Stimulated activated naive CD8-positive, alpha-beta T cell treated with anti-CD3 and anti-CD28 coated beads, Interleukin-15, Interleukin-2, amounts not matched to agents 100 U/mL and 50 U/mL, for 24 hours (primary cell): Measurements from ENCODE around the gene ASTL.
"Not testable (repeated sequence)": the region's sequence is repeated elsewhere in the genome, so short reads cannot be mapped to it uniquely, and the experiment has no call there.

Experiments used
- ATAC-seq: fragments of 150-1000 bp; cut with Tn5 transposase; one replicate; pipeline ENCODE4 v1.10.0; 2021
- DNase-seq: peaks from one replicate; pipeline ENCODE4 v3.0.0; 2021

ASTL gene

GRCh38 chr2:96099861-96100798 lies 38.2 kb downstream of the ASTL start:
- ATAC-seq (no peak), DNase-seq (peak; percentile 1)

GRCh38 chr2:96098900-96099590 lies 39.3 kb downstream of the ASTL start:
- no peak for ATAC-seq
- no peak for DNase-seq

- ATAC-seq (no peak), DNase-seq (no peak)
Observed at GRCh38 chr2:96097951-96098823, 40.1 kb downstream of the ASTL start.

GRCh38 chr2:96097441-96097840 lies 40.9 kb downstream of the ASTL start:
- no peak for DNase-seq

GRCh38 chr2:96095116-96095636 lies 43.1 kb downstream of the ASTL start:
- DNase-seq, result no peak
- ATAC-seq, result no peak

More at GRCh38 chr2:96097441-96097840, 40.9 kb downstream of the ASTL start:
- ATAC-seq, result no peak

GRCh38 chr2:96093528-96093927 lies 44.8 kb downstream of the ASTL start:
- ATAC-seq (no peak), DNase-seq (no peak)

GRCh38 chr2:96092951-96093350 lies 45.4 kb downstream of the ASTL start:
- DNase-seq (no peak), ATAC-seq (no peak)

GRCh38 chr2:96092573-96092877 lies 45.8 kb downstream of the ASTL start:
- DNase-seq (no peak), ATAC-seq (no peak)

GRCh38 chr2:96091711-96092572 lies 46.4 kb downstream of the ASTL start:
- no peak for ATAC-seq
- no peak for DNase-seq

- DNase-seq (no peak), ATAC-seq (no peak)
Observed at GRCh38 chr2:96091141-96091710, 47.1 kb downstream of the ASTL start.

- DNase-seq, result no peak
- ATAC-seq, result no peak
Observed at GRCh38 chr2:96090196-96090926, 47.9 kb downstream of the ASTL start.

GRCh38 chr2:96089356-96090195 lies 48.7 kb downstream of the ASTL start:
- ATAC-seq (no peak), DNase-seq (no peak)

GRCh38 chr2:96088340-96089335 lies 49.7 kb downstream of the ASTL start:
- ATAC-seq (no peak), DNase-seq (no peak)

- no peak for ATAC-seq
Observed at GRCh38 chr2:96087130-96087529, 51.2 kb downstream of the ASTL start.

GRCh38 chr2:96085541-96086355 lies 52.6 kb downstream of the ASTL start:
- ATAC-seq (no peak), DNase-seq (no peak)

More at GRCh38 chr2:96087130-96087529, 51.2 kb downstream of the ASTL start:
- DNase-seq, result no peak

GRCh38 chr2:96084858-96085518 lies 53.3 kb downstream of the ASTL start:
- not testable (repeated sequence) for DNase-seq, ATAC-seq
